Measurements from ENCODE around the gene RAI1.

GRCh38 chr17:17819561-17819995 lies 138.3 kb downstream of the RAI1 start:
- TF ChIP-seq POLR2A (IDR thresholded peaks at IDR 0.05; ENCODE audit: low read length) (no peak), GATA1 (IDR thresholded peaks at IDR 0.05; ENCODE audit: low read depth, low read length) (no peak)

Measured in erythroblast (primary cell).